Activated T-cell treated with anti-CD3 and anti-CD28 coated beads, Interleukin-2, amount 50 U/mL, for 72 hours (primary cell): ENCODE data around the gene LCLAT1. TPM values are rescaled to one million over a fixed set of nuclear protein-coding genes. Genes with fewer than 3 reads are reported as not detected.

ENCODE experiments used
- ATAC-seq, 2 donors: fragments of 150-1000 bp; cut with Tn5 transposase; replicated peaks in 1 of 2; 2 replicates each; pipeline ENCODE4 v1.10.0; 2021; ENCODE audit warnings: moderate library complexity in 2 of 2, mild to moderate bottlenecking in 1 of 2
- DNase-seq, 2 donors: peaks; one replicate each; pipeline ENCODE4 v3.0.0; 2021 to 2022; ENCODE audit warnings: mixed read lengths in 1 of 2
- H3K27ac Mint-ChIP-seq: one replicate; pipeline ENCODE4 v1.8.0; 2022; ENCODE audit warnings: mild to moderate bottlenecking, moderate library complexity, mixed read lengths
- H3K27me3 Mint-ChIP-seq: one replicate; pipeline ENCODE4 v1.8.0; 2022; ENCODE audit warnings: low read depth, mixed read lengths
- H3K36me3 Mint-ChIP-seq, 2 donors: one replicate each; pipeline ENCODE4 v1.8.0; 2022; ENCODE audit warnings: mixed read lengths in 2 of 2, mild to moderate bottlenecking in 1 of 2; ENCODE audit not compliant: insufficient read depth in 2 of 2
- H3K4me1 Mint-ChIP-seq: one replicate; pipeline ENCODE4 v1.8.0; 2022; ENCODE audit warnings: low read depth, mixed read lengths
- H3K4me3 Mint-ChIP-seq, 2 donors: one replicate each; pipeline ENCODE4 v1.8.0; 2022; ENCODE audit warnings: mild to moderate bottlenecking in 2 of 2, mixed read lengths in 2 of 2, moderate library complexity in 2 of 2
- H3K9me3 Mint-ChIP-seq, 2 donors: one replicate each; pipeline ENCODE4 v1.8.0; 2022; ENCODE audit warnings: mixed read lengths in 2 of 2
- total RNA-seq, 2 donors: library from RNA; stranded (reverse); gene quantifications; one replicate each; pipeline ENCODE4 v1.2.3, GENCODE V29; 2022

Gene LCLAT1
- total RNA-seq, 2 donors from 2014 or later, result 46.6 to 51.6 TPM

- Mint-ChIP-seq H3K36me3 (no peaks in the 10 kb centered on the region), H3K4me3 (no peak overlapping the region), H3K27me3 (no peaks in the 10 kb centered on the region), H3K27ac (no peak overlapping the region), H3K9me3 (no peaks in the 10 kb centered on the region), H3K4me1 (no peaks in the 10 kb centered on the region)
- DNase-seq, result no peak
- ATAC-seq, result peak in 1 of 2 donors; percentile 24
Measured at GRCh38 chr2:30656079-30656478, 209.0 kb downstream of the LCLAT1 start.

DNA sequence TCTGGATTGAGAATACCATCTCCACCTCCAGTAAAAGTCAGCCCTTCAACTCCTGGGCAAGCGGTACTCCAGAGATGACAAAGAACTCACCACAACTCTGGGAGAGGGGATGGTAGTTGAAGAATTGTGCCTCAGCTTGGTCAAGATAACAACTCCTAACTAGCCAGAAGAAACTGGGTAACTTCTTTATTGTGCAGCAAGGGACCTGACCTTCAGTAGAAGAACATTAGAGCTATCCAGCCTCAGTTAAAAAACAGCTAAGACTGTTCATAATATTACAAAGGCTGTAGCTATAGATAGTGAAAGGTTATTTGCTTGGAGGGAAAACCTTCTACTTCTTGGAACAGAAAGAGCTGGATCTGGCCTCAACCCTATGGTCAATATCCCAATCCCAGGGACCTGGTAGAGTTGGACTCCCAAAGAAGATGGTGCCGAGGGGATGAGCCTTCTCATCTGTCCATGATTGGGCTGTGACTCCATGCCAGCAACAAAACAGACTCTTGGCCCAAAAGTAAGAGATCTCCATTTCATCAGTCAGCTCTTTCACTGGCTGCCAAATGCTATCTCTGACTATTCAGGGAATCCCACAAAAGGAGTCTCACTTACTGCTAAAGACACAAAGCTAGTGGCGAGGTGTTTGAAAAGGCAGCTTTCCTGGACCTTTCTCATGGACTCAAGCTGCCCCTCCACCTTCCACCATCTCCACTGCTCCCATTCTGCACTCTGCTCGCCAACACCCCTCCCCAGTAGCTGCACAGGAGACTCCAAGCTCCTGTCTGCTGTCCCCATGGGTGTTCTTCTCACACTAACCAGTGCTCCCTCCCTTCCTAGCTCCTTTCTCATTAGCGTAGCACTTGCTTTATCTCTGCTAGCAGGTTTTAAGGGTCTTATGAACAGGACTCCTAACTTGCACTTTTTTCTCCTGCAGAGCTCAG lies 214.4 kb downstream of the LCLAT1 start:
- no peak overlapping the region for H3K27ac Mint-ChIP-seq
- no peaks in the 10 kb centered on the region for H3K27me3 Mint-ChIP-seq

GRCh38 chr2:30662268-30663131 lies 215.5 kb downstream of the LCLAT1 start:
- Mint-ChIP-seq H3K27ac (no peak overlapping the region), H3K9me3 (no peaks in the 10 kb centered on the region), H3K4me1 (no peaks in the 10 kb centered on the region), H3K36me3 (no peaks in the 10 kb centered on the region), H3K4me3 (no peak overlapping the region), H3K27me3 (no peaks in the 10 kb centered on the region)
- no peak for ATAC-seq
- DNase-seq, result no peak

More for the DNA sequence above, 214.4 kb downstream of the LCLAT1 start:
- DNase-seq (no peak), ATAC-seq (peak; percentile 24 to 30)
- no peak overlapping the region for H3K4me3 Mint-ChIP-seq
- no peaks in the 10 kb centered on the region for H3K9me3 Mint-ChIP-seq
- no peaks in the 10 kb centered on the region for H3K36me3 Mint-ChIP-seq
- no peaks in the 10 kb centered on the region for H3K4me1 Mint-ChIP-seq

GRCh38 chr2:30663321-30663720 lies 216.3 kb downstream of the LCLAT1 start:
- no peaks in the 10 kb centered on the region for H3K36me3 Mint-ChIP-seq
- H3K4me1 Mint-ChIP-seq, result no peaks in the 10 kb centered on the region
- peaks cover 0 to 2% of the 10 kb centered on the region in 2 donors for H3K9me3 Mint-ChIP-seq
- H3K27me3 Mint-ChIP-seq, result no peaks in the 10 kb centered on the region
- no peak overlapping the region for H3K4me3 Mint-ChIP-seq
- DNase-seq (no peak), ATAC-seq (no peak)
- no peak overlapping the region for H3K27ac Mint-ChIP-seq

DNA sequence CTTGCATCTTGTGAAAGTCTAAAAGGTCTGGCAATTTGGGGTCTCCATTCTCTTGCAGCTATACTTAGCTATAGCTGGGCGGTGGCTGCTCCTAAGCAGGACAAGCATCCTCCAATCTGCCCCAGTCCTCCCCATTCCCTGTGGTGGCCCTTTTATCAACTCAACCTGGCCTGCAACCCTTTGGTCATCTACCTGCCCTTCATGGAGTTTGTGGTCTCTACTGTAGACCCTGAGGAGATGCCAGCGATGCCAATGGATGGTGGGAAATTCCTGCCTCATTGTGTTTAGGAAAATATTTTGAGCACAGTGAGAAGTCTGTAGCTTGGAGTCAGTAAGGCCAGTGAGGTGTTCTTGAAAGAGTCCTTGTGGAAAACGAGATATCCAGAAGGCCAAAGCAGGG lies 216.8 kb downstream of the LCLAT1 start:
- Mint-ChIP-seq H3K9me3 (peaks cover 0 to 2% of the 10 kb centered on the region in 2 donors), H3K36me3 (no peaks in the 10 kb centered on the region), H3K4me1 (no peaks in the 10 kb centered on the region), H3K4me3 (no peak overlapping the region), H3K27ac (no peak overlapping the region), H3K27me3 (no peaks in the 10 kb centered on the region)
- DNase-seq, result no peak
- ATAC-seq, result no peak

DNA sequence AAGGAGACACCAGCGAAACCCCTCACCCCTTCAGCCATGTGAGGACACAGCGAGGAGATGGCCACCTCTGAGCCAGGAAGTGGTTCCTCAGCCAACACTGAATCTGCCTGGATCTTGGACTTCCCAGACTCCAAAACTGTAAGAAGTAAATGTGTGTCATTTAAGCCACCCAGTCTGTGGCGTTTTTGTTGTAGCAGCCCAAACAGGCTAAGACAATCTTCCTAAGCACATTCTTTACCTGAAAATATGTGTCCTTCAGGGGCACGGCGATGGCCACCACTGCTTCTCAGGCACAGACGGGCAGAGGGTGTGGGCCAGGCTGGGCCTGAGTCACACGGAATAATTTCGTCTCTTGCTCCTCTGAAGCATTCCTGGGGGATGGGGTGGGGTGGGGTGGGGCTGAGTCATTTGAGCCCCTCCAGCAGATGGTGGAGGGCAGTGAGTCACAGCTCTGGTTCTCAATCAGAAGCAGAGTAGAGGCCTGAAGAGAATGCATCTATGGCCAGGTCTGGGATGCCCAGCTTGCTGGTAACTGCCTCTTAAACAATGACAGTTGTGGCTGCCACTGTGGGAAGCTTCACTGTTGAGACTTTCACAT lies 217.8 kb downstream of the LCLAT1 start:
- Mint-ChIP-seq H3K4me1 (no peaks in the 10 kb centered on the region), H3K9me3 (peaks cover under 1 to 3% of the 10 kb centered on the region in 2 donors), H3K4me3 (no peak overlapping the region), H3K36me3 (peaks cover 1 to 4% of the 10 kb centered on the region in 2 donors), H3K27ac (no peak overlapping the region), H3K27me3 (no peaks in the 10 kb centered on the region)
- ATAC-seq, result peak; percentile 74 to 86
- peak in 1 of 2 donors; percentile 10 for DNase-seq

DNA sequence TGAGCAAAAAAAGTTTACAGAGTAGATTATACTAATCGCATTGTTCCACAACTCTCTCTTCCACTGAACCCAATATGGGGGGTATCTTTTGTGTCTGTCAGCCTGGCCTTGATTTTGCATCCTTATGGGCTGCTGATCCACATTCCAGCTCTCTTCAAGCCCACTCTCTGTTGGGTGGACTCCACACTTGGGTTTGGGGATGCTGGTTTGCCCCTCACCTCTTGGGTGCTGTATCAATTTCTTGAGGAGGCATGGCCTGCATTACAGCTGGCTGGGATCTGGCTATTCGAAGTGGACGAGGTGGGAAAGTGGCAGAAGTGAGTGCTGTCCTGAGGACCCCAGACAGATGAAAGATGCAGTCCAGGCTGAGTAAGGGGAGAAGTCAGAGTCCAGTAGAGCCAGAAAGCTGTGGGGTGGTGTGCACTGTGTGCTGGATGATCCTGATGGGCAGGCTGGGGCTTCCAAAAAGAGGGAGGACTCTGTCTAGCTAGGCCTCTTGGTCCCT lies 218.8 kb downstream of the LCLAT1 start:
- Mint-ChIP-seq H3K27ac (no peak overlapping the region), H3K36me3 (peaks cover 9% of the 10 kb centered on the region in 2 donors), H3K4me3 (no peak overlapping the region), H3K9me3 (peaks cover 5 to 7% of the 10 kb centered on the region in 2 donors), H3K27me3 (no peaks in the 10 kb centered on the region), H3K4me1 (no peaks in the 10 kb centered on the region)
- ATAC-seq (no peak), DNase-seq (no peak)

- Mint-ChIP-seq H3K36me3 (peaks cover 9% of the 10 kb centered on the region in 2 donors), H3K4me1 (no peaks in the 10 kb centered on the region), H3K27ac (no peak overlapping the region), H3K4me3 (no peak overlapping the region), H3K27me3 (no peaks in the 10 kb centered on the region), H3K9me3 (peaks cover 5 to 7% of the 10 kb centered on the region in 2 donors)
- ATAC-seq (no peak), DNase-seq (no peak)
Measured at GRCh38 chr2:30666266-30666874, 219.3 kb downstream of the LCLAT1 start.

DNA sequence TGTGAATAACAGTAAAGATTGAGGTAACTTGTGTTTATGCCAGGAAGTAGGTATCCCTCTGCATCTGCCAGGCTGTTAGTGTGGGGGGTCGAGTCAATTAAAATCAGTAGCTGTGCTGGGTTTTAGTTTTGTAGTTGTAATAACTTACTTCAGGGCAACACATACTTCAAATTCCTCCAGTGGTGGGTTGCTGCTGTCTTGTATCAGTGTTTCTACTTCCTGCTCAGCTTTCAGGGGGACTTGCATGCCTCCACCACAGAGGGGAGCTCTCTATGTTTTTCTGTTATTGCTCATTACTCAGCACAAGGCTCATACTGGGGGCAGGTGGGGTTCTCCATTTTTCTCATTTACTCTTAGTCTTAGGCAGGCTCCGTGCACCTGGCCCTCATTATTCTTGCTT lies 223.4 kb downstream of the LCLAT1 start:
- H3K4me3 Mint-ChIP-seq, result no peak overlapping the region
- peaks cover 21% of the 10 kb centered on the region for H3K27me3 Mint-ChIP-seq
- peaks cover 5 to 7% of the 10 kb centered on the region in 2 donors for H3K9me3 Mint-ChIP-seq
- peaks cover 9% of the 10 kb centered on the region in 2 donors for H3K36me3 Mint-ChIP-seq
- H3K4me1 Mint-ChIP-seq, result no peaks in the 10 kb centered on the region
- no peak overlapping the region for H3K27ac Mint-ChIP-seq
- ATAC-seq (no peak), DNase-seq (no peak)

GRCh38 chr2:30673127-30673526 lies 226.1 kb downstream of the LCLAT1 start:
- H3K27ac Mint-ChIP-seq, result no peak overlapping the region
- H3K27me3 Mint-ChIP-seq, result peaks cover 21% of the 10 kb centered on the region
- DNase-seq (no peak), ATAC-seq (no peak)
- no peak overlapping the region for H3K4me3 Mint-ChIP-seq
- no peaks in the 10 kb centered on the region for H3K4me1 Mint-ChIP-seq
- peaks cover 5 to 6% of the 10 kb centered on the region in 2 donors for H3K9me3 Mint-ChIP-seq
- peaks cover 9% of the 10 kb centered on the region in 2 donors for H3K36me3 Mint-ChIP-seq

DNA sequence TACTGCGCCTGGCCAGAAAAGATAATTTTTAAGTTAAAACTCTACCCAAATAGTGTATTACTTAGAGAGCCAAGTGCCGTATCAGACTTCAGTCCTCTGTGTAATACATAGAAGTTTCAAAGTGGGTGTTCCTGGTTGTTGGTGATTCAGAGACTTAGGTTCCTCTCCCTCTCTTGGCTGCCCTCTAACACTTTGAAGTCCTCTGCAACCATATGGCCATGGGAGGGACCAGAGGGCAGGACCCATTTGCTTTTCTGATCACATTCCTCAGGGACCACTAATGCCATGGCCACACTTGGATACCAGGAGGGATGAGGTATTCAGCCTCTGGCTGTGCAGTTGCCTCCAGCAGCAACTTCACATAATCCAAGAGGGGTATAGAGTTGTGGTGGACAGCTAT lies 228.7 kb downstream of the LCLAT1 start:
- no peaks in the 10 kb centered on the region for H3K9me3 Mint-ChIP-seq
- no peak overlapping the region for H3K27ac Mint-ChIP-seq
- ATAC-seq (no peak), DNase-seq (no peak)
- H3K36me3 Mint-ChIP-seq, result peaks cover 0 to under 1% of the 10 kb centered on the region in 2 donors
- H3K27me3 Mint-ChIP-seq, result peaks cover 21% of the 10 kb centered on the region
- H3K4me3 Mint-ChIP-seq, result no peak overlapping the region
- no peaks in the 10 kb centered on the region for H3K4me1 Mint-ChIP-seq

GRCh38 chr2:30677231-30677630 lies 230.2 kb downstream of the LCLAT1 start:
- peaks cover 20% of the 10 kb centered on the region for H3K27me3 Mint-ChIP-seq
- H3K4me3 Mint-ChIP-seq, result no peak overlapping the region
- no peaks in the 10 kb centered on the region for H3K4me1 Mint-ChIP-seq
- no peaks in the 10 kb centered on the region for H3K36me3 Mint-ChIP-seq
- DNase-seq (no peak), ATAC-seq (no peak)
- no peak overlapping the region for H3K27ac Mint-ChIP-seq
- no peaks in the 10 kb centered on the region for H3K9me3 Mint-ChIP-seq
